GM12878 (cell line): ENCODE measurements around the gene EFTUD2.

Experiments used
- CTCF ChIP-seq, 3 experiments: IDR thresholded peaks in 2 of 3; conservative IDR thresholded peaks in 1 of 3; 2 replicates each; pipeline ENCODE4 v1.5.1; 2011; ENCODE audit warnings: low read depth in 3 of 3, low read length in 3 of 3, mild to moderate bottlenecking in 3 of 3, control low read depth in 2 of 3, moderate library complexity in 2 of 3, inconsistent platforms in 1 of 3, mixed read lengths in 1 of 3; ENCODE audit not compliant: control insufficient read depth in 2 of 3, insufficient read depth in 1 of 3; ENCODE audit errors: extremely low read depth in 1 of 3
- EZH2 ChIP-seq: IDR thresholded peaks from 2 replicates; pipeline ENCODE4 v1.6.1; 2012; ENCODE audit warnings: low read depth, mild to moderate bottlenecking, control low read depth, inconsistent platforms, low read length, borderline replicate concordance; ENCODE audit not compliant: control insufficient read depth
- GABPA ChIP-seq: IDR thresholded peaks from 2 replicates; pipeline ENCODE4 v1.6.1; 2014; ENCODE audit warnings: antibody characterized with exemption, low read depth, mild to moderate bottlenecking, inconsistent platforms
- MLLT1 ChIP-seq: fragments of 450-650 bp; IDR thresholded peaks from 2 replicates; pipeline ENCODE4 v1.6.1; 2016; ENCODE audit warnings: mild to moderate bottlenecking
- NFYB ChIP-seq: IDR thresholded peaks from 2 replicates; pipeline ENCODE4 v1.6.1; 2011; ENCODE audit warnings: low read depth, mild to moderate bottlenecking, low read length, improper control_type of control experiment, moderate library complexity; ENCODE audit not compliant: insufficient read depth
- NRF1 ChIP-seq: conservative IDR thresholded peaks from 2 replicates; pipeline ENCODE4 v1.6.1; 2011; ENCODE audit warnings: mild to moderate bottlenecking, low read depth, low read length, improper control_type of control experiment
- POLR2A ChIP-seq: IDR thresholded peaks from 2 replicates; pipeline ENCODE4 v1.6.1; 2011; ENCODE audit warnings: low read depth, mild to moderate bottlenecking, low read length
- RAD21 ChIP-seq: IDR thresholded peaks from 2 replicates; pipeline ENCODE4 v1.6.1; 2011; ENCODE audit warnings: mild to moderate bottlenecking, low read depth, low read length, moderate library complexity; ENCODE audit not compliant: insufficient read depth
- RAD51 ChIP-seq: fragments of 450-650 bp; IDR thresholded peaks from 2 replicates; pipeline ENCODE4 v1.6.1; 2016; ENCODE audit warnings: moderate library complexity, mild to moderate bottlenecking, inconsistent platforms
- REST ChIP-seq: IDR thresholded peaks from 2 replicates; pipeline ENCODE4 v1.6.1; 2012; ENCODE audit warnings: mild to moderate bottlenecking, low read depth, low read length
- SMAD5 ChIP-seq: IDR thresholded peaks from 2 replicates; pipeline ENCODE4 v1.6.1; 2016; ENCODE audit warnings: antibody characterized with exemption, low read depth
- SRF ChIP-seq, 2 experiments: IDR thresholded peaks; 2 replicates each; pipeline ENCODE4 v1.6.1; 2011; ENCODE audit warnings: low read depth in 2 of 2, low read length in 2 of 2, mild to moderate bottlenecking in 1 of 2, moderate library complexity in 1 of 2
- YY1 ChIP-seq: IDR thresholded peaks from 2 replicates; pipeline ENCODE4 v1.6.1; 2011; ENCODE audit warnings: low read depth, mild to moderate bottlenecking, low read length

- TF ChIP-seq POLR2A, result no peak
- TF ChIP-seq SMAD5, result no peak
- no peak for TF ChIP-seq YY1
- TF ChIP-seq SRF (IDR thresholded peaks at IDR 0.05; ENCODE audit: low read depth in 2 of 2, low read length in 2 of 2), result no peak
- no peak for TF ChIP-seq RAD21
- no peak for TF ChIP-seq MLLT1
- no peak for TF ChIP-seq EZH2
- TF ChIP-seq NRF1, result no peak
- no peak for TF ChIP-seq GABPA
- TF ChIP-seq RAD51, result no peak
- no peak for TF ChIP-seq REST
- TF ChIP-seq NFYB, result no peak
- TF ChIP-seq CTCF (IDR thresholded peaks at IDR 0.05 in 2 of 3, conservative IDR thresholded peaks at IDR 0.05 in 1 of 3; ENCODE audit: control insufficient read depth in 2 of 3, extremely low read depth in 1 of 3, insufficient read depth in 1 of 3, low read depth in 3 of 3, low read length in 3 of 3), result no peak
Measured at GRCh38 chr17:44889003-44889402, 10.2 kb downstream of the EFTUD2 start.
